ENCODE measurements around the gene FAM221A. TPM values are rescaled to one million over a fixed set of nuclear protein-coding genes. Genes with fewer than 3 reads are reported as not detected.

FAM221A gene
- total RNA-seq, 3 donors from 2014 or later = 12.2 to 18.1 (median 13.1) TPM

- TF ChIP-seq POLR2A (IDR thresholded peaks at IDR 0.05) = no peak
- TF ChIP-seq POLR2AphosphoS5 (IDR thresholded peaks at IDR 0.05) = no peak
- TF ChIP-seq, protein P1, sequence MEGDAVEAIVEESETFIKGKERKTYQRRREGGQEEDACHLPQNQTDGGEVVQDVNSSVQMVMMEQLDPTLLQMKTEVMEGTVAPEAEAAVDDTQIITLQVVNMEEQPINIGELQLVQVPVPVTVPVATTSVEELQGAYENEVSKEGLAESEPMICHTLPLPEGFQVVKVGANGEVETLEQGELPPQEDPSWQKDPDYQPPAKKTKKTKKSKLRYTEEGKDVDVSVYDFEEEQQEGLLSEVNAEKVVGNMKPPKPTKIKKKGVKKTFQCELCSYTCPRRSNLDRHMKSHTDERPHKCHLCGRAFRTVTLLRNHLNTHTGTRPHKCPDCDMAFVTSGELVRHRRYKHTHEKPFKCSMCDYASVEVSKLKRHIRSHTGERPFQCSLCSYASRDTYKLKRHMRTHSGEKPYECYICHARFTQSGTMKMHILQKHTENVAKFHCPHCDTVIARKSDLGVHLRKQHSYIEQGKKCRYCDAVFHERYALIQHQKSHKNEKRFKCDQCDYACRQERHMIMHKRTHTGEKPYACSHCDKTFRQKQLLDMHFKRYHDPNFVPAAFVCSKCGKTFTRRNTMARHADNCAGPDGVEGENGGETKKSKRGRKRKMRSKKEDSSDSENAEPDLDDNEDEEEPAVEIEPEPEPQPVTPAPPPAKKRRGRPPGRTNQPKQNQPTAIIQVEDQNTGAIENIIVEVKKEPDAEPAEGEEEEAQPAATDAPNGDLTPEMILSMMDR (IDR thresholded peaks at IDR 0.05) = no peak
- H3K27me3 ChIP-seq = no peaks in the 10 kb centered on the region
- no peak overlapping the region for H3K27ac ChIP-seq
- no peaks in the 10 kb centered on the region for H3K36me3 ChIP-seq
- intact Hi-C loops (cut with DNase I; ENCODE audit: low total_unique reads) = loop anchor here (10.0 kb wide), 1 partner anchor 129 kb away; no protein-coding TSS in a partner anchor
- no peaks in the 10 kb centered on the region for H3K9me3 ChIP-seq
- DNase-seq (ENCODE audit: low spot score in 2 of 2) = no peak
- H3K4me1 ChIP-seq = no peaks in the 10 kb centered on the region
- H3K4me3 ChIP-seq = no peak overlapping the region
Measured at GRCh38 chr7:23713285-23714149, 33.5 kb downstream of the FAM221A start.

DNA sequence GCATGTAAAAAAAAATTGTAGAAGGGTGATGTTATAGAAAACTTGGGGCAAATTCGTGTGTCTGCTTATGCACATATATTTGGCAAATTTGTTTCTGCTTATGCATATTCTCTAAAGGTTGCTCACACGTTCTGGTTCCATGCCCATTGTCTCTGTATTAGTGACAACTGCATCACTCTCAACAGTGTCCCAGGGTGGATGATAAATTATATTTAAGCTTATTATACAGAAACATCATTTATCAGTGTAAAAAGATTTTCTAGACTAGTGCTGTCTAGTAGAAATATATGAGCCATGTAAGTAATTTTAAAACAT, 34.1 kb downstream of the FAM221A start:
- Histone ChIP-seq H3K9me3 (no peaks in the 10 kb centered on the region), H3K27me3 (no peaks in the 10 kb centered on the region), H3K36me3 (no peaks in the 10 kb centered on the region), H3K4me3 (no peak overlapping the region), H3K27ac (no peak overlapping the region), H3K4me1 (no peaks in the 10 kb centered on the region)
- DNase-seq (ENCODE audit: low spot score in 2 of 2) = no peak
- intact Hi-C loops (cut with DNase I; ENCODE audit: low total_unique reads) = loop anchor here (10.0 kb wide), 1 partner anchor 129 kb away; no protein-coding TSS in a partner anchor
- TF ChIP-seq, protein P1 (IDR thresholded peaks at IDR 0.05) = no peak
- no peak for TF ChIP-seq POLR2A (IDR thresholded peaks at IDR 0.05)
- TF ChIP-seq POLR2AphosphoS5 (IDR thresholded peaks at IDR 0.05) = no peak

DNA sequence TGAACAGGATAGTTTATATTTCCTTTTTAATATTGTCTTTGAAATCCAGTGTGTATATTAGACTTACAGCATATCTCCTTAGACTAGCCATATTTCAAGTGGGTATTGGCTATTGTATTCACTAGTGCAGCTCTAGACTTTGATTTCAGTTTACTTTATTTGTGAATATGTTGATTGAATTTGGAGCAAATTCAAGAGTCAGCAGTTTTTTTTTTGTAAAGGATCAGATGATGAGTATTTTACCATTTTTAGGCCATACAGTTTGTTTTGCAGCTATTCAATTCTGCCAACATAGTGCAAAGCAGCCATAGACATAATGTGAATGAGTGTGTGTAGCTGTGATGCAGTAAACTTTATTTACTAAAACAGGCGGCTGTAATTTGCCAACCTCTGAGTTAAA, 34.6 kb downstream of the FAM221A start:
- TF ChIP-seq, protein P1 (IDR thresholded peaks at IDR 0.05) = no peak
- no peak for TF ChIP-seq POLR2A (IDR thresholded peaks at IDR 0.05)
- TF ChIP-seq POLR2AphosphoS5 (IDR thresholded peaks at IDR 0.05) = no peak
- Histone ChIP-seq H3K27me3 (no peaks in the 10 kb centered on the region), H3K36me3 (no peaks in the 10 kb centered on the region), H3K4me1 (no peaks in the 10 kb centered on the region), H3K9me3 (no peaks in the 10 kb centered on the region), H3K27ac (no peak overlapping the region), H3K4me3 (no peak overlapping the region)
- no peak for DNase-seq (ENCODE audit: low spot score in 2 of 2)
- intact Hi-C loops (cut with DNase I; ENCODE audit: low total_unique reads) = loop anchor here (10.0 kb wide), 1 partner anchor 130 kb away; no protein-coding TSS in a partner anchor

GRCh38 chr7:23715099-23715498, 35.1 kb downstream of the FAM221A start:
- intact Hi-C loops (cut with DNase I; ENCODE audit: low total_unique reads) = loop anchor here (10.0 kb wide), 1 partner anchor 130 kb away; no protein-coding TSS in a partner anchor
- no peaks in the 10 kb centered on the region for H3K4me1 ChIP-seq
- H3K36me3 ChIP-seq = no peaks in the 10 kb centered on the region
- DNase-seq (ENCODE audit: low spot score in 2 of 2) = no peak
- H3K27ac ChIP-seq = no peak overlapping the region
- TF ChIP-seq, protein P1 (IDR thresholded peaks at IDR 0.05) = no peak
- TF ChIP-seq POLR2AphosphoS5 (IDR thresholded peaks at IDR 0.05) (no peak), POLR2A (IDR thresholded peaks at IDR 0.05) (no peak)
- no peaks in the 10 kb centered on the region for H3K9me3 ChIP-seq
- H3K27me3 ChIP-seq = no peaks in the 10 kb centered on the region
- no peak overlapping the region for H3K4me3 ChIP-seq

DNA sequence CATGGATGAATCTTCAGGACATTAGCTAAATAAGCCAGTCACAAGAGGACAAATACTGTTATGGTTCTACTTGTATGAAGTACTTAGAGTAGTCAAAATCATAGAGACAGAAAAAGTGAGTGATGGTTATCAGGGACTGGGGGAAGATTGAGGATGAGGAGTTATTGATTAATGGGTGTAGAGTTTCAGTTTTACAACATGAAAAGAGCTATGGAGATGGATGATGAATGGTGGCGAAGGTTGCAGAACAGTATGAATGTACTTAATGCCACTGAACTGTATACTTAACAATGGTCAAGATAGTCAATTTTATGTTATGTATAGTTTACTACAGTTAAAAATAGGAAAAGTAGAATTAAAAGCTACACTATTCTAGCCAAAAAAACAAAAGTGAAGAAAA, 37.8 kb downstream of the FAM221A start:
- TF ChIP-seq, protein P1 (IDR thresholded peaks at IDR 0.05) = no peak
- TF ChIP-seq POLR2AphosphoS5 (IDR thresholded peaks at IDR 0.05) = no peak
- no peak for TF ChIP-seq POLR2A (IDR thresholded peaks at IDR 0.05)
- intact Hi-C loops (cut with DNase I; ENCODE audit: low total_unique reads) = loop anchor here (10.0 kb wide), 1 partner anchor 133 kb away; no protein-coding TSS in a partner anchor

More for the DNA sequence above, 37.8 kb downstream of the FAM221A start:
- H3K27ac ChIP-seq = no peak overlapping the region
- no peak for DNase-seq (ENCODE audit: low spot score in 2 of 2)
- no peaks in the 10 kb centered on the region for H3K4me1 ChIP-seq
- no peak overlapping the region for H3K4me3 ChIP-seq
- H3K27me3 ChIP-seq = no peaks in the 10 kb centered on the region
- H3K36me3 ChIP-seq = no peaks in the 10 kb centered on the region
- H3K9me3 ChIP-seq = no peaks in the 10 kb centered on the region
